NCI-H748 (cell line): ENCODE data around the gene TBX6.
"Not testable (repeated sequence)": the region's sequence is repeated elsewhere in the genome, so short reads cannot be mapped to it uniquely, and the experiment has no call there.

Experiments
- DNase-seq: peaks from one replicate; lab custom pipeline; 2025; ENCODE audit not compliant: unreplicated experiment; lab: John Stamatoyannopoulos, UW

TBX6 gene

DNA sequence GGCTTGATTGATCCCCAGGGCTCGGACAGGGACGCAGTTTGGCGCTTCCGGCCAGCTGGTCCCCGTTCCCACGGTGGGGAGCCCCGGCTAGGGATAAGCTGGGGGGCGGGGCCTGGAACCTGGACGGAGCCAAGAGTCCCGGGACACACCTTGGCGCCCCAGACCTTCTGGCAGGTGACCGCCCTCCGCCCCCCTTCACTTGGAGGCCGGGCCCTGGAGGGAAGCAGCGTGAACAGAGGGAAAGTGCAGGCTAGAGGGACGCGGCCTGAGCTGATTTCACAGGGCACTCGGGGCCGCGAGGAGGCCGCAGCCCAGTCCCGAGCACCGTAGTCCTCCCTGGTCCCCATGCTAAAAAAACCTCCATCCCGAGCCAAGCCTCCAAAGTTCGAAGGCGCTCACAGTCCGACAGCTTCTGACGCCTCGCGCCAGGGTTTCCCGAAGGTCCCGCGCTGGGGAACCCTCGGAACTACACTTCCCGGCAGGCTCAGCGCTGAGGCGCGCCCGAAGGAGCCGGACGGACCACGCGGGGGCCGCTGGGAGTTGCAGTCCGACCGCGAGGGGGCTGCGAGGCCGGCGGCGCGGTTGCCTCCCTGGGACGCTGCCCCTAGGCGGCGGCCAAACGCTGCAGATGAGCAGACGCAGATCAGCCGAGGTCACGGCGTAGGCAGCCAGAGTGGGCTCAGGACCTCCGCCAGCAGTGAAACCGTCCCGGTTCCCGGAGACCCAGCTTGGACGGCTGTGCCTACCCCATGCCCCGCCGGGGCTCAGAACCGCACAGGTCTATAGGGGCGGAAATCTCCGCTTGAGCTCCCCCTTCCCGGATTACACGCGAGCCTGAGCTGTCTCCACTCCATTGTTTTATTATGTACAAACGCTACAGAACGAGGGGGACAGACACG, at the start of gene TBX6:
Gene TBX6 (minus strand): TSS at position 451 of the 899 bp plus-strand sequence. CDS start 731 bp downstream, outside the sequence.
- DNase-seq: peak; percentile 88

- DNase-seq: peak; percentile 35
Measured at GRCh38 chr16:30139583-30140481, 48.1 kb upstream of the TBX6 start.

GRCh38 chr16:30137897-30138296, 46.2 kb upstream of the TBX6 start:
- no peak for DNase-seq

GRCh38 chr16:30136971-30137605, 45.4 kb upstream of the TBX6 start:
- no peak for DNase-seq

DNA sequence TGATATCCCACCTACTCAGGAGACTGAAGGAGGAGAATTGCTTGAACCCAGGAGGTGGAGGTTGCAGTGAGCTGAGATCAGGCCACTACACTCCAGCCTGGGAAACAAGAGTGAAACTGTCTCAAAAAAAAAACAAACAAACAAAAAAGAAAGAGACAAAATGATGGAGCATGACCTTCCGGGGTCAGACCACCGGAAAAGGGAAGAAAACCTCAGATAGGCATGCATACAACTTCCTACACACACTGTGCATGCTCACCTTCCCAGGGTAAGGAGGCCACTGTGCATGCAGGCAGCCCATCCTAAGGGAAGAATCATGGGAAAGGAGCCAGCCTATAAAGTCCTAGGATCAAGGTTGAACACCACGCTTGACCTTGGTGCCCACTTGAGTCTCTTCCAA, 40.9 kb upstream of the TBX6 start:
- DNase-seq: no peak

DNA sequence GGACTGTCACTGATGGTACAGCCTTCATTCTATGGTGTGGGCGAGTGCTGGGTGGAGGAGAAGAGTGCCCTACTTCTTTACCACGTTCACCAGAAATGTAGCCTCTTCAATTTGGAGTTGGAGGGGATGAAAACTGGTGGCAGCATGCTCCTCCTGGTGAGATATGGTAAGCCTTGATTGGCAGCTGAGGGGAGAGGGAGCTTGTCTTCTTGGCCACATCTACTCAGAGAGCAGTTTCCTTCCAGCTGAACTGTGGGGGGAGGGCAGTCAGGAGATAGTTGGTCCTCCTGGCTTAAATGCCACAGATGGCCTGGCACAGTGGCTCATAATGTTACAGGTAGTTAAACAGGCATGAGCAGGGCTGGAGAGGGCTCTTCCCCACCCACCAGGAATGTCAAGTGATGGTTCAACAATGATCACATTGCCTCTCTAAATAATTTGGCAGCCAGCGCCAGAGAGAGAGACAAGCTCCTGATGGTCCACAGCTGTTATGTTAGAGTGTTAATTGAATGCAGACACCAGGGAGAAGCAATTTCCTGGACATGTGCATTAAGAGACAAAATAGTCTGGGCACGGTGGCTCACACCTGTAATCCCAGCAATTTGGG, 40.2 kb upstream of the TBX6 start:
- peak; percentile 45 for DNase-seq

DNA sequence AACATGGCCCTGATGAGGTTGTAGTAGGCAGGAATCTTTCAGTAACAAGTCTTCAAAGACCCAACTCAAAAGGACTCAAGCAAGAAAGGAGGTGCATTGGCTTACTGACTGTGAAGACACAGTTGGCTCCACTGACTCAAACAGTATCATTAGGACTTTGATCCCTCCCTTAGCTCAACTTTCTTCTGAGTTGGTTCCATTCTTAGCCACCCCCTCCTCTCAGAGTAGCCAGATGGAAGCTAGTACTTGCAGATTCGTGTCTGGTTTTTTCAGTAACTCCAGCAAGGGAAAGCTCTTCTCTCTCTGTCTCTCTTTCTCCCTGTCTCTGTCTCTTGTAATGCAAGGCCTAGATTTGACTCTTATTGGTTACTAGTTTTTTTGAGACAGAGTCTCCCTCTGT, 36.3 kb upstream of the TBX6 start:
- DNase-seq: no peak

DNA sequence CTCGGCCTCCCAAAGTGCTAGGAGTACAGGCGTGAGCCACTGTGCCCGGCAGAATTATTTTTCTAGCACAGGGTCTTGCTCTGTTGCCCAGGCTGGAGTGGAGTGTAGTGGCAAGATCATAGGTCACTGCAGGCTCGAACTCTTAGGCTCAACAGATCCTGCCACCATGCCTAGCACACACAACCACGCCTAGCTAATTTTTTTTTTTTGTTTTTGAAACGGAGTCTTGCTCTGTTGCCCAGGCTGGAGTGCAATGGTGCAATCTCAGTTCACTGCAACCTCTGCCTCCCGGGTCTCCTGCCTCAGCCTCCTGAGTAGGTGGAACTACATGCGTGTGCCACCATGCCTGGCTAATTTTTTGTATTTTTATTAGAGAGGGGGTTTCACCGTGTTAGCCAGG, 34.0 kb upstream of the TBX6 start:
- not testable (repeated sequence) for DNase-seq

DNA sequence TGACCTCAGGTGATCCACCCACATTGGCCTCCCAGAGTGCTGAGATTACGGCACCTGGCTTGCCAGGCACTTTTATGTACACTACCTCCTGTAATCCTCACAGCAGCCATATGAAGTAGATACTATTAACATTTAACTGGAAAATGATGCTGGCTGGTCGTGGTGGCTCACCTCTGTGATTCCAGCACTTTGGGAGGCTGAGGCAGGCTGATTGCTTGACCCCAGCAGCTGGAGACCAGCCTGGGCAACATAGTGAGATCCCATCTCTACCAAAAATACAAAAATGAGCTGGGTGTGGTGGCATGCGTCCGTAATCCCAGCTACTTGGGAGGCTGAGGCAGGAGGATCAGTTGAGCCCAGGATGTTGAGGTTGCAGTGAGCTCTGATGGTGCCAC, 33.3 kb upstream of the TBX6 start:
- no peak for DNase-seq

DNA sequence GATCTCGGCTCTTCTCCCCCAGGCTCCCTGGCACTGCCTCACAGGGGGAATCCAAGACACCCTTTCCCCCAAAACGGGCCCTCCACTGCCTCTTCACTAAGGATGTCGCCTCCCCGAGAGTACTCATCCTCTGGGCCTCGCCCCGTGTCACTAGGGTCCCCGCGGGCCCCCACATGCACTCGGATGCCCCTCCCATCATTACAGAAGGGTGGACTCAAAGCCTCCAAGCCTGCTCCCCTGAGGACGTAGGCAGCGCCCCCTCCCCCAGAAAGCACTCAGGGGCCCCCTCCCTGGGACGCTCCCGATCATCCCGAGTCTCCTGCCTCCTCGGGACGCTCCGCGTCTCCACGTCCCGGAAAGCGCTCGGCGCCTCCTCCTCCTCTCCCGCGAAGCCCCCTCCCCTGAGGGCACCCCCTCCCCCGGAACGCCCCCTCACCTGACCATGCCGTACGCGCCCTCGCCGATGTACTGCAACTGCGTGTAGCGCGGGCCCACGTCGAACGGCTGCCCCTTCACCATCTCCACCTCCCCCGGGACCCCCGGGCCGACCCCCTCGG, 31.0 kb upstream of the TBX6 start:
- peak; percentile 55 for DNase-seq

- no peak for DNase-seq
Measured at GRCh38 chr16:30121741-30122571, 30.2 kb upstream of the TBX6 start.

- DNase-seq: no peak
Measured at GRCh38 chr16:30120340-30121105, 28.8 kb upstream of the TBX6 start.

DNA sequence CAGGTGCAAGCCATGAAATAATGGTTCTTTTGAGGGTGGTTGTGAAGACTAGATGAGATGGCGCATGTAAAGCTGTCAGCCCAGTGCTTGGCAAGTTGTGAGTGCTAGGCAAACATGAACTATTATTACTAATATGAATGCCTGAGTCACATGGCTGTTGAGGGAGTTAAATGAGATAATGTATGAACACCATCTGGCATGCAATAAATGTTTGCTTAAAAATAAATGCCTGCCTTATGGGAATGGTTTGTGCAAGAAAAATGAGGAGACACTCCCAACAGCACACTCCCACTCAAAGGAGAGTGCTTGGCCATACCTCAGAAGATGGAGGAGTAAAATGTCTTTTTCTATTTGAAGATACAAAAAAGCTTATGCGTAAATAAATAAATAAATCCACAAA, 27.7 kb upstream of the TBX6 start:
- DNase-seq: no peak

GRCh38 chr16:30117768-30118167, 26.0 kb upstream of the TBX6 start:
- no peak for DNase-seq

GRCh38 chr16:30116291-30117207, 24.8 kb upstream of the TBX6 start:
- DNase-seq: no peak

DNA sequence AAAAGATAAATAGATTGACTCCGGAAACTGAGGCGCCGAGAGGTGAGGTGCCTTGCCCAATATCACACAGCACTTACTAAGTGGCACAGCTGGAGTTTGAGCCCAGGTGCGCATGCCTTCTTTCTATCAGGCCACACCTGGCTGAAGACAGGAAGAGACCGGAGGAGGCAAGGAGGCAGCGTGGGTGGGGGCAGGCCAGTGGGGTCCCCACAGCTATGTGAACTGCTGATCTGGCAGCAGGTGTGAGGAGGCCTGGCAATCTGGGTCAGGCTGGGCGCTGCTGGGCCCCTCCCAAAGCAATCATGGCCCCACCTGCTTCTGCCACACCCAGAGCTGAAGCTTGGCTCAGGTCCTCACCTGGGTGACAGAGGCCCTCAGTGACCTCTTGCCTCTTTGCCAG, 23.5 kb upstream of the TBX6 start:
- peak; percentile 30 for DNase-seq

GRCh38 chr16:30114833-30115232, 23.1 kb upstream of the TBX6 start:
- DNase-seq: not testable (repeated sequence)

GRCh38 chr16:30114411-30114810, 22.7 kb upstream of the TBX6 start:
- DNase-seq: no peak
